Activated T-cell treated with anti-CD3 and anti-CD28 coated beads, Interleukin-2, amount 50 U/mL, for 4 hours (primary cell): ENCODE results near the gene KLHL25. TPM values are rescaled to one million over a fixed set of nuclear protein-coding genes. Genes with fewer than 3 reads are reported as not detected.
A peak's percentile ranks its signal among the peaks of the same experiment; 100 is the strongest.

Source experiments
- ATAC-seq, 2 donors: fragments of 200-7000 bp; cut with Tn5 transposase; one replicate each; pipeline ENCODE4 v1.10.0; 2021
- DNase-seq: peaks from one replicate; pipeline ENCODE4 v3.0.0-alpha.2; 2020
- H3K27me3 Mint-ChIP-seq: one replicate; pipeline ENCODE4 v1.8.0; 2021; ENCODE audit warnings: low read depth, mixed read lengths
- H3K36me3 Mint-ChIP-seq: one replicate; pipeline ENCODE4 v1.8.0; 2022; ENCODE audit warnings: mixed read lengths; ENCODE audit not compliant: insufficient read depth
- H3K4me1 Mint-ChIP-seq: one replicate; pipeline ENCODE4 v1.8.0; 2021; ENCODE audit warnings: low read depth, mixed read lengths
- H3K4me3 Mint-ChIP-seq: one replicate; pipeline ENCODE4 v1.8.0; 2021; ENCODE audit warnings: mild to moderate bottlenecking, moderate library complexity, mixed read lengths
- H3K9me3 Mint-ChIP-seq: one replicate; pipeline ENCODE4 v1.8.0; 2021; ENCODE audit warnings: mixed read lengths
- total RNA-seq, 3 donors: library from RNA; stranded (reverse); gene quantifications; one replicate each; pipeline ENCODE4 v1.2.1, GENCODE V29; 2021

KLHL25 gene
- total RNA-seq, 3 donors from 2014 or later, result 3.3 to 5.1 (median 3.8) TPM

- Mint-ChIP-seq H3K4me1 (peaks cover 55% of the 10 kb centered on the region), H3K36me3 (peaks cover 64% of the 10 kb centered on the region), H3K4me3 (no peak overlapping the region)
Observed at GRCh38 chr15:85722374-85723152, 72.2 kb downstream of the KLHL25 start.

GRCh38 chr15:85718981-85719380 is 75.7 kb downstream of the KLHL25 start:
- Mint-ChIP-seq H3K9me3 (no peaks in the 10 kb centered on the region), H3K36me3 (peaks cover 66% of the 10 kb centered on the region)

More at GRCh38 chr15:85722374-85723152, 72.2 kb downstream of the KLHL25 start:
- Mint-ChIP-seq H3K27me3 (no peaks in the 10 kb centered on the region), H3K9me3 (no peaks in the 10 kb centered on the region)
- DNase-seq, result no peak
- no peak for ATAC-seq

GRCh38 chr15:85718271-85718971 is 76.3 kb downstream of the KLHL25 start:
- H3K9me3 Mint-ChIP-seq, result no peaks in the 10 kb centered on the region
- peaks cover 56% of the 10 kb centered on the region for H3K4me1 Mint-ChIP-seq
- H3K4me3 Mint-ChIP-seq, result no peak overlapping the region
- ATAC-seq (no peak), DNase-seq (no peak)
- H3K27me3 Mint-ChIP-seq, result no peaks in the 10 kb centered on the region
- peaks cover 67% of the 10 kb centered on the region for H3K36me3 Mint-ChIP-seq

More at GRCh38 chr15:85718981-85719380, 75.7 kb downstream of the KLHL25 start:
- Mint-ChIP-seq H3K27me3 (no peaks in the 10 kb centered on the region), H3K4me1 (peaks cover 56% of the 10 kb centered on the region), H3K4me3 (no peak overlapping the region)
- no peak for DNase-seq
- ATAC-seq, result no peak

- peak; percentile 35 to 54 for ATAC-seq
- Mint-ChIP-seq H3K27me3 (no peaks in the 10 kb centered on the region), H3K36me3 (peaks cover 63% of the 10 kb centered on the region), H3K4me1 (peaks cover 54% of the 10 kb centered on the region), H3K4me3 (no peak overlapping the region), H3K9me3 (no peaks in the 10 kb centered on the region)
- DNase-seq, result no peak
Observed at GRCh38 chr15:85717212-85717611, 77.5 kb downstream of the KLHL25 start.

GRCh38 chr15:85716261-85716660 is 78.5 kb downstream of the KLHL25 start:
- Mint-ChIP-seq H3K4me3 (no peak overlapping the region), H3K27me3 (no peaks in the 10 kb centered on the region), H3K9me3 (no peaks in the 10 kb centered on the region), H3K4me1 (peaks cover 60% of the 10 kb centered on the region), H3K36me3 (peaks cover 61% of the 10 kb centered on the region)
- ATAC-seq, result no peak
- DNase-seq, result no peak

- peak overlapping the region; percentile 40 for H3K4me3 Mint-ChIP-seq
- peak; percentile 24 for DNase-seq
- ATAC-seq, result peak; percentile 33
- H3K36me3 Mint-ChIP-seq, result peaks cover 46% of the 10 kb centered on the region
- H3K9me3 Mint-ChIP-seq, result no peaks in the 10 kb centered on the region
- H3K4me1 Mint-ChIP-seq, result peaks cover 77% of the 10 kb centered on the region
- no peaks in the 10 kb centered on the region for H3K27me3 Mint-ChIP-seq
Observed at GRCh38 chr15:85711580-85712192, 83.0 kb downstream of the KLHL25 start.

- H3K9me3 Mint-ChIP-seq, result no peaks in the 10 kb centered on the region
- H3K36me3 Mint-ChIP-seq, result peaks cover 43% of the 10 kb centered on the region
- no peaks in the 10 kb centered on the region for H3K27me3 Mint-ChIP-seq
- peak overlapping the region; percentile 60 for H3K4me3 Mint-ChIP-seq
- peak; percentile 70 to 75 for ATAC-seq
- no peak for DNase-seq
- H3K4me1 Mint-ChIP-seq, result peaks cover 84% of the 10 kb centered on the region
Observed at GRCh38 chr15:85710340-85710842, 84.3 kb downstream of the KLHL25 start.
